IMR-90 (cell line): ENCODE results near the gene MALRD1. TPM values are rescaled to one million over a fixed set of nuclear protein-coding genes. Genes with fewer than 3 reads are reported as not detected.

Experiments used
- ATAC-seq: fragments of 200-7000 bp; cut with Tn5 transposase; 2 replicates; pipeline ENCODE4 v1.9.1; 2020; ENCODE audit warnings: low read depth, mild to moderate bottlenecking, moderate library complexity
- BruUV-seq: library from RNA; stranded (reverse); fragments of 400-500 nt; replicated peaks from 2 replicates; lab custom pipeline; 2021; lab: Mats Ljungman, UMichigan
- CTCF ChIA-PET: fragments of 300-600 bp; formaldehyde crosslinking; extraction: SDS; loops from one replicate; lab custom pipeline; 2021; ENCODE audit warnings: antibody characterized with exemption; lab: Yijun Ruan, JAX
- POLR2A ChIA-PET: fragments of 300-600 bp; sonication (Branson Sonifier 250); formaldehyde crosslinking; loops from one replicate; lab custom pipeline; 2022; ENCODE audit warnings: antibody characterized with exemption; ENCODE audit not compliant: unreplicated experiment; lab: Charles Lee
- DNase-seq: peaks from one replicate; pipeline ENCODE4 v3.0.0; 2013
- H2AFZ ChIP-seq: replicated peaks from 2 replicates; pipeline ENCODE3; 2013; ENCODE audit warnings: low read length, mild to moderate bottlenecking; ENCODE audit not compliant: poor library complexity
- H2AK5ac ChIP-seq: 2 replicates; pipeline ENCODE4 v1.6.1; 2013; ENCODE audit warnings: low read depth, low read length, inconsistent platforms
- H2AK9ac ChIP-seq: replicated peaks from 2 replicates; pipeline ENCODE3; 2013; ENCODE audit warnings: mild to moderate bottlenecking, low read depth, low read length, moderate library complexity; ENCODE audit not compliant: poor library complexity
- H2BK120ac ChIP-seq: 2 replicates; pipeline ENCODE4 v1.6.1; 2013; ENCODE audit warnings: low read depth, low read length, inconsistent platforms
- H2BK15ac ChIP-seq: 3 replicates; pipeline ENCODE4 v1.6.1; 2013; ENCODE audit warnings: low read depth, low read length, inconsistent platforms
- H2BK20ac ChIP-seq: 2 replicates; pipeline ENCODE4 v1.6.1; 2013; ENCODE audit warnings: low read depth, mild to moderate bottlenecking, inconsistent platforms, low read length, moderate library complexity
- H2BK5ac ChIP-seq: 2 replicates; pipeline ENCODE4 v1.6.1; 2013; ENCODE audit warnings: mild to moderate bottlenecking, low read depth, low read length, inconsistent platforms; ENCODE audit not compliant: poor library complexity, severe bottlenecking
- H3K14ac ChIP-seq: replicated peaks from 2 replicates; pipeline ENCODE4 v1.6.1; 2013; ENCODE audit warnings: low read depth, low read length, inconsistent platforms
- H3K18ac ChIP-seq: 2 replicates; pipeline ENCODE4 v1.6.1; 2013; ENCODE audit warnings: low read depth, low read length, control low read depth
- H3K23ac ChIP-seq: 2 replicates; pipeline ENCODE4 v1.6.1; 2013; ENCODE audit warnings: low read depth, low read length, inconsistent platforms
- H3K27ac ChIP-seq: 2 replicates; pipeline ENCODE4 v1.5.1; 2013; ENCODE audit warnings: mild to moderate bottlenecking, control low read depth, low read length; ENCODE audit not compliant: insufficient read depth
- H3K27me3 ChIP-seq: 2 replicates; pipeline ENCODE4 v1.6.1; 2013; ENCODE audit warnings: low read length; ENCODE audit not compliant: control insufficient read depth, insufficient read depth
- H3K36me3 ChIP-seq: 2 replicates; pipeline ENCODE4 v1.6.1; 2013; ENCODE audit warnings: low read length, mixed read lengths; ENCODE audit not compliant: control insufficient read depth, insufficient read depth
- H3K4ac ChIP-seq: 2 replicates; pipeline ENCODE4 v1.6.1; 2013; ENCODE audit warnings: low read depth, low read length, inconsistent platforms
- H3K4me1 ChIP-seq: 2 replicates; pipeline ENCODE4 v1.6.1; 2013; ENCODE audit warnings: low read length, mixed read lengths; ENCODE audit not compliant: control insufficient read depth, insufficient read depth
- H3K4me2 ChIP-seq: 2 replicates; pipeline ENCODE4 v1.6.1; 2013; ENCODE audit warnings: low read depth, mild to moderate bottlenecking, control low read depth, low read length, moderate library complexity
- H3K4me3 ChIP-seq: 2 replicates; pipeline ENCODE4 v1.5.1; 2013; ENCODE audit warnings: low read depth, mild to moderate bottlenecking, control low read depth, low read length, moderate library complexity; ENCODE audit not compliant: insufficient read depth
- H3K56ac ChIP-seq: 2 replicates; pipeline ENCODE4 v1.6.1; 2013; ENCODE audit warnings: low read length, inconsistent platforms; ENCODE audit not compliant: insufficient read depth; ENCODE audit errors: extremely low read depth
- H3K79me1 ChIP-seq, 2 experiments: 2 replicates each; pipeline ENCODE4 v1.6.1; 2013; ENCODE audit warnings: low read length in 2 of 2, inconsistent platforms in 1 of 2, low read depth in 1 of 2
- H3K9ac ChIP-seq: 2 replicates; pipeline ENCODE4 v1.6.1; 2013; ENCODE audit warnings: low read depth, low read length, control low read depth
- H3K9me1 ChIP-seq: 2 replicates; pipeline ENCODE4 v1.6.1; 2013; ENCODE audit warnings: low read length, inconsistent platforms; ENCODE audit not compliant: insufficient read depth
- H3K9me3 ChIP-seq: 2 replicates; pipeline ENCODE4 v1.6.1; 2013; ENCODE audit warnings: low read length; ENCODE audit not compliant: control insufficient read depth, insufficient read depth
- H4K20me1 ChIP-seq: 2 replicates; pipeline ENCODE4 v1.6.1; 2013; ENCODE audit warnings: low read length, inconsistent platforms; ENCODE audit not compliant: insufficient read depth
- H4K5ac ChIP-seq: 2 replicates; pipeline ENCODE4 v1.6.1; 2013; ENCODE audit warnings: mild to moderate bottlenecking, low read depth, low read length, control low read depth
- H4K8ac ChIP-seq, 2 experiments: 2 replicates each; pipeline ENCODE4 v1.6.1; 2013; ENCODE audit warnings: low read depth in 2 of 2, low read length in 2 of 2, control low read depth in 1 of 2, inconsistent platforms in 1 of 2
- H4K91ac ChIP-seq: 2 replicates; pipeline ENCODE4 v1.6.1; 2013; ENCODE audit warnings: low read depth, low read length, inconsistent platforms; ENCODE audit not compliant: insufficient read depth
- BHLHE40 ChIP-seq: fragments of 150-350 bp; IDR thresholded peaks from 2 replicates; pipeline ENCODE4 v1.6.1; 2016; ENCODE audit warnings: mild to moderate bottlenecking, low read depth, low read length
- CHD1 ChIP-seq: IDR thresholded peaks from 2 replicates; pipeline ENCODE4 v1.6.1; 2012; ENCODE audit warnings: low read depth, low read length, improper control_type of control experiment
- ELK1 ChIP-seq: fragments of 150-350 bp; IDR thresholded peaks from 2 replicates; pipeline ENCODE4 v1.6.1; 2016; ENCODE audit warnings: low read depth, mild to moderate bottlenecking, low read length, moderate library complexity, borderline replicate concordance
- FOS ChIP-seq: fragments of 150-350 bp; IDR thresholded peaks from 2 replicates; pipeline ENCODE4 v1.6.1; 2016; ENCODE audit warnings: low read depth, low read length
- MXI1 ChIP-seq: IDR thresholded peaks from 2 replicates; pipeline ENCODE4 v1.6.1; 2012; ENCODE audit warnings: low read depth, mild to moderate bottlenecking, low read length, moderate library complexity, borderline replicate concordance
- POLR2A ChIP-seq: IDR thresholded peaks from 2 replicates; pipeline ENCODE4 v1.6.1; 2012; ENCODE audit warnings: mild to moderate bottlenecking, low read depth, low read length
- RAD21 ChIP-seq: IDR thresholded peaks from 2 replicates; pipeline ENCODE4 v1.6.1; 2012; ENCODE audit warnings: low read length, improper control_type of control experiment
- SMC3 ChIP-seq: fragments of 150-350 bp; IDR thresholded peaks from 2 replicates; pipeline ENCODE4 v1.6.1; 2016; ENCODE audit warnings: low read depth, mild to moderate bottlenecking, antibody characterized with exemption, low read length, moderate library complexity
- WGBS, 2 experiments: methylation state at CpG; one replicate each; pipeline versions ENCODE4 v1.1.5 to v1.1.7; 2013; ENCODE audit warnings: missing lambda C conversion rate in 2 of 2; ENCODE audit not compliant: insufficient read length in 1 of 2; ENCODE audit errors: extremely low coverage in 2 of 2; 5-methylcytosine and 5-hydroxymethylcytosine counted together
- dilution Hi-C: fragments of 300-500 bp; cut with HindIII; formaldehyde crosslinking; loops from one replicate; pipeline ENCODE4 v1.14.3; 2018; ENCODE audit warnings: low sequenced_read_pairs; ENCODE audit not compliant: unreplicated experiment
- in situ Hi-C: fragments of 300-500 bp; cut with MboI; formaldehyde crosslinking; loops from 3 replicates; pipeline ENCODE4 v1.14.3; 2019; ENCODE audit warnings: low sequenced_read_pairs, inconsistent platforms, mixed read lengths
- intact Hi-C: fragments of 100-400 bp; cut with micrococcal nuclease; formaldehyde crosslinking; loops from 2 replicates; pipeline ENCODE4 v1.10.0; 2022
- polyA plus RNA-seq, 3 experiments: library from polyadenylated mRNA; depleted of rRNA; stranded (reverse); fragments of >200 nt; gene quantifications; 2 replicates each; pipeline ENCODE4 v1.2.3, GENCODE V29; 2012; ENCODE audit warnings: low replicate concordance in 1 of 3
- total RNA-seq: library from RNA; depleted of rRNA; stranded (reverse); fragments of >200 nt; gene quantifications from 2 replicates; pipeline ENCODE4 v1.2.3, GENCODE V29; 2012
- TF ChIP-seq, protein P1 (sequence below): fragments of 150-350 bp; IDR thresholded peaks from 2 replicates; pipeline ENCODE4 v1.6.1; 2017; ENCODE audit warnings: mild to moderate bottlenecking, antibody characterized with exemption, low read length, low read depth

Gene MALRD1
- total and polyA plus RNA-seq, 2 of the 4 experiments (the other 2 are of a cell fraction): 0.34 to 1.1 TPM

GRCh38 chr10:19738440-19738839 is 689.8 kb downstream of the MALRD1 start:
- no peak overlapping the region for H4K91ac ChIP-seq
- no peak overlapping the region for H3K4ac ChIP-seq
- POLR2A ChIA-PET: interaction anchor here (0.7 kb wide), 1 partner anchor 813 kb away, joined by 3 read pairs; no protein-coding TSS in a partner anchor
- no peak overlapping the region for H3K14ac ChIP-seq
- H2BK120ac ChIP-seq: no peak overlapping the region
- no peak overlapping the region for H2AK5ac ChIP-seq
- H3K79me1 ChIP-seq: no peaks in the 10 kb centered on the region
- in situ Hi-C loops: no loop called here
- H3K56ac ChIP-seq: no peak overlapping the region
- no peaks in the 10 kb centered on the region for H3K27me3 ChIP-seq
- no peaks in the 10 kb centered on the region for H3K9me3 ChIP-seq
- no peak for TF ChIP-seq CHD1
- no peak for TF ChIP-seq FOS
- no peak for TF ChIP-seq MXI1
- TF ChIP-seq SMC3: no peak
- no peak for TF ChIP-seq RAD21
- no peak for TF ChIP-seq BHLHE40
- no peak for TF ChIP-seq POLR2A
- TF ChIP-seq ELK1: no peak
- TF ChIP-seq, protein P1, sequence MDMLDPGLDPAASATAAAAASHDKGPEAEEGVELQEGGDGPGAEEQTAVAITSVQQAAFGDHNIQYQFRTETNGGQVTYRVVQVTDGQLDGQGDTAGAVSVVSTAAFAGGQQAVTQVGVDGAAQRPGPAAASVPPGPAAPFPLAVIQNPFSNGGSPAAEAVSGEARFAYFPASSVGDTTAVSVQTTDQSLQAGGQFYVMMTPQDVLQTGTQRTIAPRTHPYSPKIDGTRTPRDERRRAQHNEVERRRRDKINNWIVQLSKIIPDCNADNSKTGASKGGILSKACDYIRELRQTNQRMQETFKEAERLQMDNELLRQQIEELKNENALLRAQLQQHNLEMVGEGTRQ: no peak
- no peak overlapping the region for H3K27ac ChIP-seq
- no peak overlapping the region for H4K5ac ChIP-seq
- ATAC-seq (no peak), DNase-seq (no peak)
- no peaks in the 10 kb centered on the region for H3K36me3 ChIP-seq
- no peak overlapping the region for H2AFZ ChIP-seq
- H4K8ac ChIP-seq: no peak overlapping the region
- CTCF ChIA-PET: no interaction called here
- intact Hi-C loops: no loop called here
- dilution Hi-C loops: no loop called here
- H2AK9ac ChIP-seq: no peak overlapping the region
- no peaks in the 10 kb centered on the region for H3K4me1 ChIP-seq
- no peaks in the 10 kb centered on the region; the same call in 1 of the 2 replicates for H3K9me1 ChIP-seq
- H3K4me3 ChIP-seq: no peak overlapping the region
- no peak overlapping the region for H2BK20ac ChIP-seq
- H2BK5ac ChIP-seq: no peak overlapping the region
- WGBS, 2 experiments: no CpG with 5 or more reads among the region's 1 CpG
- H3K4me2 ChIP-seq: no peak overlapping the region
- H3K9ac ChIP-seq: no peak overlapping the region
- H2BK15ac ChIP-seq: no peak overlapping the region
- no peak overlapping the region for H3K18ac ChIP-seq
- no TSS peak for BruUV-seq
- H4K20me1 ChIP-seq: no peaks in the 10 kb centered on the region
- no peak overlapping the region for H3K23ac ChIP-seq
